GM18873 (cell line): ENCODE measurements around the gene USP15.

Experiments
- ATAC-seq: cut with Tn5 transposase; IDR thresholded peaks from one replicate; pipeline ENCODE4 v1.9.1; 2021; ENCODE audit warnings: mild to moderate bottlenecking, moderate library complexity, moderate number of reproducible peaks; ENCODE audit not compliant: unreplicated experiment, low FRiP score

The USP15 gene

DNA sequence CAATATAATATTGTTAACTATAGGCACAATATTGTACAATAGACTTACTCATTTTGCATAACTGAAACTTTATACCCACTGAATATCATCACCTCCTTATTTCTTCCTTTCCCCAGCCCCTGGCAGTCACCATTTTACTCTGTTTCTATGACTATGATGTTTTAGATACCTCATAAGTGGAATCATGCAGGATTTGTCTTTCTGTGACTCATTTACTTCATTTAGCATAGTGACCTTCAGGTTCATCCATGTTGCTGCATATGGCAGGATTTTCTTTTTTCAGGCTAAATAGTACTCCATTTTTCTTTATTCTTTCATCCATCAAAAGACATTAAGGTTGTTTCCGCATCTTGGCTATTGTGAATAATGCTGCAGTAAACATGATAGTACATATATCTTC lies 18.9 kb downstream of the USP15 start:
- no peak for ATAC-seq

DNA sequence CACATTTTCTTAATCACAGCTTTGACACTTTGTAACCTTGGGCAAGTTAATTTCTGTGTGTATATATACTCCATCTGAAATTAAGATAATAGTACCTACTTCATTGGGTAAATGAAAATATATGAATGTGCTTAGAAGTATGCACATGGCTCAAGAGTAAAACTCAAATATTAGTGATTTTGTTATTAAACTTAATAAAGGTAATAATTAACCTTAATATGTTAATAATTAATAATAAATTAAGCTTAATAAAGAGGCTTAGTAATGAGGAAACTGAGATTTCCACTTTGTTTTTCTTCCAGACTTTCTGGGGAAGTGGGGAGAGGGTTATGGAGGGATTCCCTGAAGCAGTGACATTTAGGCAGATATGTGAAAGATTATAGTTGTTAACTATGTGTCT lies 19.8 kb downstream of the USP15 start:
- no peak for ATAC-seq

DNA sequence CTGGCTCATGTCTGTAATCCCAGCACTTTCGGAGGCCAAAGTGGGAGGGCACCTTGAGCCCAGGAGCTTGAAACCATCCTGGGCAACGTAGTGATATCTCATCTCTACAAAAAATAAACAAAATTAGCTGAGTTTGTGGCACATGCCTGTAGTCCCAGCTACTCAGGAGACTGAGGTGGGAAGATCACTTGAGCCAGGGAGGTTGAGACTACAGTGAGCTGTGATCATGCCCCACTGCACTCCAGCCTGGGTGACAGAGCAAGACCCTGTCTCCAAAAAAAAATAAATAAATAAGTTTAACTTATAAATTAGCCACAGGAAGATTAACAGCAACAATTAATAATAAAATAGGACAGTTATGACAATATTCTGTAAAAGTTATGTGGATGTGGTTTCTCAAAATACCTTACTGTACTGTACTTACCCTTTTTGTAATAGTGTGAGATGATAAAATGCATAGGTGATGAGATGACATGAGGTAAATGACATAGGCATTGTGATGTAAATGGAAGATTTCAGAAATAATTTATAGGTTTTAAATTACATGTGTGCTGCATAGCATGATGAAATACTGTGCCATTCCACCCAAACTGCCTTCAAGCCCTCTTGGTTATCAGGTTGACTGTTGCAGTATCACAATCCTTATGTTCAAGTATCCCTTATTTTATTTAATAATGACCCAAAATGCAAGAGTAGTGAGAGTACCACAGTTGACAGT lies 22.0 kb downstream of the USP15 start:
- no peak for ATAC-seq

- ATAC-seq: no peak
These were observed 24.5 kb downstream of the USP15 start for GRCh38 chr12:62284749-62285148.

DNA sequence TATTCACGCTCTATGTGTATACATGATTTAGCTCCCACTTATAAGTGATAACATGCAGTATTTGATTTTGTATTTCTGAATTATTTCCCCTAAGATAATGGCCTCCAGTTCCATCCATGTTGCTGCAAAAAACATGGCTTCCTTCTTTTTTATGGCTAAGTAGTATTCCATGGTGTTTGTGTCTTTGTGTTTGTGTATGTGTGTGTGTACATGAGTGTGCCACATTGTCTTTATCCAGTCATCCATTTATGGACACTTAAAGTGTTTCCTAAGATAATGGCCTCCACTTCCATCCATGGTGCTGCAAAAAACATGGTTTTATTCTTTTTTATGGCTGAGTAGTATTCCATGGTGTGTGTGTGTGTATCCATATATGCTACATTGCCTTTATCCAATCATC lies 25.1 kb downstream of the USP15 start:
- no peak for ATAC-seq

- no peak for ATAC-seq
These were observed 28.1 kb downstream of the USP15 start for GRCh38 chr12:62288328-62288727.

DNA sequence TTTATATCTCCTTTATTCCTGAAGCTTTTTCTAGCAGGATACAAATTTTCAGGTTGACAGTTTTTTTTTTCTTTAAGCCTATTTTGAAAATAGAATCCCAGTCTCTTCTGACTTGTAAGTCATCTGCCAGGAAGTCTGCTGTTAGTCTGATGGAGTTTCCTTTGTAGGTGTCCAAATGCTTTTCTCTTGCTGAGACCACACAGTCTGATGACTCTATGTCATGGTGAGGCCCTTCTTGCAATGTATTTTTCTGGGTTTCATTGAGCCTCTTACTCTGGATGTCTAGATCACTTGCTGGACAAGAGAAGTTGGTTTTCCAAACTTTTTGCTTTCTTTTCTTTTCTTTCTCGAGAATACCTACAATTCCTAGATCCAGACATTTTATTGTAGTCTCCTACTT lies 30.6 kb downstream of the USP15 start:
- no peak for ATAC-seq

GRCh38 chr12:62291864-62292760 lies 31.9 kb downstream of the USP15 start:
- no peak for ATAC-seq

- ATAC-seq: no peak
These were observed 32.6 kb downstream of the USP15 start for GRCh38 chr12:62292761-62293344.

DNA sequence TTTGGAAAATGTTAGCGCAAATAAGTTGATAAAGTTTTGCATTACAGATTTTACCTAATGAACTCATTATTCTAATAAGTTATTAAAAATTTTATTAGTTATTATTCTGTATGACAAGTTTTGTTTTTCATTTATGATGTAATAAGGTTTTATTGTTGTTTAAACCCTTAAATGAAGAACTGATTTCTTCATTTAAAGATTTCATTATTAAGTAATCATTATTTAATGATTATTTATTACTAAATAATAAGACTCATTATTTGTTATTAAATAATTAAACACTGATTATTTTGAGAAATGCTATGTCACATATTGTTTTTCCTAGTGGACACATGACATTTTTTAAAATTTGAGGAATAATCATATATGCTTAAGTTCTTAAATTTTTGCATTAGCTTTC lies 34.2 kb downstream of the USP15 start:
- no peak for ATAC-seq

DNA sequence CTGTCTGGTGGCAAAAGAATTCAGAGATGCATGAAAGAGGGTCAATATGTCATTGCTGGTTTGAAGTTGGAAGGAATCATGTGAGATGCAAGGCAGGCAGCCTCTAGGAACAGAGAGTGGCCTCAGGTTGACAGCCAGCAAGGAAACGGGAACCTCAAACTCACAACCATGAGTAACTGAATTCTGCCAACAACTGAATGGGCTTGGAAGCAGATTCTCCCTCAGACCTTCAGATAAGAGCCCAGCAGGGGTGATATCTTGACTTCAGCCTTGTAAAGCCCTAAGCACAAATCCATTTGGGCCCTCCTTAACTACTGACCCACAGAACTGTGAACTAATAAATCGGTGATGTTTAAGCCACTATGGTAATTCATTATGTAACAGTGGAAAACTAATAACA lies 35.8 kb downstream of the USP15 start:
- ATAC-seq: no peak

DNA sequence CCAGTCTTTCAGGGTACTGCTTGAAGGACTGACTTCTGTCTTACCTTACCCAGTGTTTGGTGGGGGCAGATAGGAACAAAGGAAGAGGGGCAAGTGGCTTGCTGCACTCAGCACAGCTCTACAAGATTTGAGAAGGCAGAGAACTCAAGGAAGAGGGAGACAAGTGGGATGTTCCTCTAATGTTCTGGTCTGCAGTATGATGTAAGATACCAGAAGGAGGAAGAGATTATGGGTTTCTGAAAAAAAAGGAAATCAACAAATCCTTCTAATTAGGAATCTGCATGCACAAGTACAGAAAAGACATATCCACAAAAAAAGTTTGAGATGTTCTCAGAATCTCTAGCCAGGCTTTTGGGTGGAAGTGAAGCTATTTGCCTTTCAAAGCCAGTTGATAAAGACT lies 37.1 kb downstream of the USP15 start:
- ATAC-seq: no peak

- ATAC-seq: no peak
These were observed 39.4 kb downstream of the USP15 start for GRCh38 chr12:62299617-62300016.

GRCh38 chr12:62301080-62301798 lies 41.0 kb downstream of the USP15 start:
- no peak for ATAC-seq

DNA sequence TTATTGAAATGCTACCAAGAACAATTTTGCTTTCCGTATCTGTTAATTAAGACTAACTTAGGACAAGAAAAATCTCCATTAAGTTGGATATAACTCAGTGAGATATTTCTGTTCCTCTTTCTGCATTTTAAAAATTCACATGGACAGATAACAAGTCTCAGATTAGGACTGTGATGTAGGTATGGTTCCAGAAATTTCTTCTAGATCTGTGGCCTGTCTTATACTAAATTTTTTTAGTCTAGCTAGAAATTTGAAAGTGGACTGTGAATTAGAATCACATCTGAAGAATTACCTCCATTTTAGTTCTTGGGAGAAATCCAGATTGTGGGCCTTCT lies 41.6 kb downstream of the USP15 start:
- ATAC-seq: no peak

GRCh38 chr12:62304560-62304959 lies 44.4 kb downstream of the USP15 start:
- no peak for ATAC-seq

- no peak for ATAC-seq
These were observed 45.6 kb downstream of the USP15 start for GRCh38 chr12:62305778-62306177.

GRCh38 chr12:62306569-62307530 lies 46.6 kb downstream of the USP15 start:
- ATAC-seq: no peak

- ATAC-seq: no peak
These were observed 48.0 kb downstream of the USP15 start for GRCh38 chr12:62308201-62308600.
